ENCODE data around the gene MORC3.

Gene MORC3

GRCh38 chr21:36344931-36345330, 24.9 kb downstream of the MORC3 start:
- no peak overlapping the region for H3K4me3 Mint-ChIP-seq
- H3K27ac Mint-ChIP-seq, result no peak overlapping the region
- no peaks in the 10 kb centered on the region for H3K27me3 Mint-ChIP-seq
- peaks cover 89% of the 10 kb centered on the region for H3K36me3 Mint-ChIP-seq (ENCODE audit: insufficient read depth)
- DNase-seq (no peak), ATAC-seq (replicated peaks) (no peak)
- no peaks in the 10 kb centered on the region for H3K4me1 Mint-ChIP-seq (ENCODE audit: low read depth in 2 of 2)
- H3K9me3 Mint-ChIP-seq, result no peaks in the 10 kb centered on the region

GRCh38 chr21:36347278-36347961, 27.4 kb downstream of the MORC3 start:
- Mint-ChIP-seq H3K9me3 (no peaks in the 10 kb centered on the region), H3K27ac (peak overlapping the region in 1 of 2 donors; percentile 59), H3K4me3 (no peak overlapping the region), H3K27me3 (no peaks in the 10 kb centered on the region), H3K4me1 (ENCODE audit: low read depth in 2 of 2) (peaks cover 3 to 4% of the 10 kb centered on the region in 2 donors), H3K36me3 (ENCODE audit: insufficient read depth) (peaks cover 85% of the 10 kb centered on the region)
- ATAC-seq (replicated peaks), result no peak
- DNase-seq, result no peak

GRCh38 chr21:36347962-36348328, 27.9 kb downstream of the MORC3 start:
- H3K27me3 Mint-ChIP-seq, result no peaks in the 10 kb centered on the region
- ATAC-seq (replicated peaks) (no peak), DNase-seq (no peak)
- H3K4me3 Mint-ChIP-seq, result no peak overlapping the region
- H3K4me1 Mint-ChIP-seq (ENCODE audit: low read depth in 2 of 2), result peaks cover 3 to 4% of the 10 kb centered on the region in 2 donors
- peaks cover 87% of the 10 kb centered on the region for H3K36me3 Mint-ChIP-seq (ENCODE audit: insufficient read depth)
- no peak overlapping the region for H3K27ac Mint-ChIP-seq
- H3K9me3 Mint-ChIP-seq, result no peaks in the 10 kb centered on the region

GRCh38 chr21:36349315-36349714, 29.3 kb downstream of the MORC3 start:
- H3K27ac Mint-ChIP-seq, result no peak overlapping the region
- no peaks in the 10 kb centered on the region for H3K9me3 Mint-ChIP-seq
- H3K27me3 Mint-ChIP-seq, result no peaks in the 10 kb centered on the region
- H3K36me3 Mint-ChIP-seq (ENCODE audit: insufficient read depth), result peaks cover 82% of the 10 kb centered on the region
- ATAC-seq (replicated peaks), result no peak
- no peak overlapping the region for H3K4me3 Mint-ChIP-seq
- DNase-seq, result no peak
- peaks cover 3 to 4% of the 10 kb centered on the region in 2 donors for H3K4me1 Mint-ChIP-seq (ENCODE audit: low read depth in 2 of 2)

- Mint-ChIP-seq H3K9me3 (no peaks in the 10 kb centered on the region), H3K36me3 (ENCODE audit: insufficient read depth) (peaks cover 77% of the 10 kb centered on the region), H3K4me1 (ENCODE audit: low read depth in 2 of 2) (peaks cover 7 to 11% of the 10 kb centered on the region in 2 donors), H3K27ac (no peak overlapping the region), H3K4me3 (no peak overlapping the region), H3K27me3 (no peaks in the 10 kb centered on the region)
- DNase-seq (no peak), ATAC-seq (replicated peaks) (no peak)
Observed at GRCh38 chr21:36350282-36350910, 30.4 kb downstream of the MORC3 start.

GRCh38 chr21:36354918-36355680, 35.1 kb downstream of the MORC3 start:
- Mint-ChIP-seq H3K9me3 (no peaks in the 10 kb centered on the region), H3K36me3 (ENCODE audit: insufficient read depth) (peaks cover 70% of the 10 kb centered on the region), H3K27ac (peak overlapping the region; percentile 8 to 19), H3K27me3 (no peaks in the 10 kb centered on the region), H3K4me1 (ENCODE audit: low read depth in 2 of 2) (peaks cover 7 to 11% of the 10 kb centered on the region in 2 donors), H3K4me3 (no peak overlapping the region)
- no peak for DNase-seq
- ATAC-seq (replicated peaks), result no peak

GRCh38 chr21:36355868-36356267, 35.9 kb downstream of the MORC3 start:
- ATAC-seq (replicated peaks) (no peak), DNase-seq (no peak)
- H3K4me1 Mint-ChIP-seq (ENCODE audit: low read depth in 2 of 2), result peaks cover 7 to 16% of the 10 kb centered on the region in 2 donors
- no peak overlapping the region for H3K4me3 Mint-ChIP-seq
- H3K27ac Mint-ChIP-seq, result no peak overlapping the region
- H3K9me3 Mint-ChIP-seq, result no peaks in the 10 kb centered on the region
- H3K36me3 Mint-ChIP-seq (ENCODE audit: insufficient read depth), result peaks cover 71% of the 10 kb centered on the region
- H3K27me3 Mint-ChIP-seq, result no peaks in the 10 kb centered on the region

- H3K27me3 Mint-ChIP-seq, result no peaks in the 10 kb centered on the region
- DNase-seq, result no peak
- H3K27ac Mint-ChIP-seq, result peak overlapping the region in 1 of 2 donors; percentile 85
- ATAC-seq (replicated peaks), result no peak
- no peak overlapping the region for H3K4me3 Mint-ChIP-seq
- peaks cover 4 to 12% of the 10 kb centered on the region in 2 donors for H3K4me1 Mint-ChIP-seq (ENCODE audit: low read depth in 2 of 2)
- H3K36me3 Mint-ChIP-seq (ENCODE audit: insufficient read depth), result peaks cover 78% of the 10 kb centered on the region
- H3K9me3 Mint-ChIP-seq, result no peaks in the 10 kb centered on the region
Observed at GRCh38 chr21:36359185-36359584, 39.2 kb downstream of the MORC3 start.

- peaks cover 99% of the 10 kb centered on the region for H3K36me3 Mint-ChIP-seq (ENCODE audit: insufficient read depth)
- DNase-seq (no peak), ATAC-seq (replicated peaks) (no peak)
- no peak overlapping the region for H3K4me3 Mint-ChIP-seq
- no peaks in the 10 kb centered on the region for H3K9me3 Mint-ChIP-seq
- no peaks in the 10 kb centered on the region for H3K27me3 Mint-ChIP-seq
- H3K27ac Mint-ChIP-seq, result peak overlapping the region; percentile 57 to 69
- peaks cover 0 to 8% of the 10 kb centered on the region in 2 donors for H3K4me1 Mint-ChIP-seq (ENCODE audit: low read depth in 2 of 2)
Observed at GRCh38 chr21:36369064-36369685, 49.2 kb downstream of the MORC3 start.

GRCh38 chr21:36375994-36376393, 56.0 kb downstream of the MORC3 start:
- no peaks in the 10 kb centered on the region for H3K4me1 Mint-ChIP-seq (ENCODE audit: low read depth in 2 of 2)
- no peak overlapping the region for H3K4me3 Mint-ChIP-seq
- H3K27ac Mint-ChIP-seq, result no peak overlapping the region
- DNase-seq (no peak), ATAC-seq (replicated peaks) (no peak)
- H3K36me3 Mint-ChIP-seq (ENCODE audit: insufficient read depth), result peaks cover 62% of the 10 kb centered on the region
- H3K9me3 Mint-ChIP-seq, result no peaks in the 10 kb centered on the region
- no peaks in the 10 kb centered on the region for H3K27me3 Mint-ChIP-seq

- Mint-ChIP-seq H3K4me1 (ENCODE audit: low read depth in 2 of 2) (no peaks in the 10 kb centered on the region), H3K36me3 (ENCODE audit: insufficient read depth) (peaks cover 48% of the 10 kb centered on the region), H3K27ac (no peak overlapping the region), H3K9me3 (no peaks in the 10 kb centered on the region), H3K27me3 (no peaks in the 10 kb centered on the region), H3K4me3 (no peak overlapping the region)
- no peak for DNase-seq
- no peak for ATAC-seq (replicated peaks)
Observed at GRCh38 chr21:36377391-36377842, 57.4 kb downstream of the MORC3 start.

GRCh38 chr21:36379251-36379650, 59.3 kb downstream of the MORC3 start:
- Mint-ChIP-seq H3K36me3 (ENCODE audit: insufficient read depth) (peaks cover 35% of the 10 kb centered on the region), H3K27me3 (no peaks in the 10 kb centered on the region), H3K27ac (peak overlapping the region in 1 of 2 donors; percentile 35), H3K4me3 (no peak overlapping the region), H3K9me3 (no peaks in the 10 kb centered on the region), H3K4me1 (ENCODE audit: low read depth in 2 of 2) (no peaks in the 10 kb centered on the region)
- DNase-seq (no peak), ATAC-seq (replicated peaks) (no peak)

GRCh38 chr21:36381841-36382589, 62.0 kb downstream of the MORC3 start:
- ATAC-seq (replicated peaks), result no peak
- peak overlapping the region; percentile 10 to 60 for H3K27ac Mint-ChIP-seq
- H3K9me3 Mint-ChIP-seq, result no peaks in the 10 kb centered on the region
- H3K4me3 Mint-ChIP-seq, result no peak overlapping the region
- DNase-seq, result no peak
- H3K27me3 Mint-ChIP-seq, result no peaks in the 10 kb centered on the region
- H3K4me1 Mint-ChIP-seq (ENCODE audit: low read depth in 2 of 2), result peaks cover 0 to 4% of the 10 kb centered on the region in 2 donors
- peaks cover 14% of the 10 kb centered on the region for H3K36me3 Mint-ChIP-seq (ENCODE audit: insufficient read depth)
